ENCODE measurements around the gene RARB.

Gene RARB

GRCh38 chr3:25420147-25420546 is 7.9 kb upstream of the RARB start:
- Histone ChIP-seq H3K4me1 (ENCODE audit: low read length) (peaks cover 6% of the 10 kb centered on the region; the same call in 1 of the 2 replicates), H2AFZ (ENCODE audit: low read depth, low read length) (no peak overlapping the region), H3K27ac (ENCODE audit: low read length) (no peak overlapping the region), H3K36me3 (replicated peaks; ENCODE audit: low read depth, low read length) (no peaks in the 10 kb centered on the region), H3K4me3 (ENCODE audit: low read length) (no peak overlapping the region), H4K20me1 (ENCODE audit: insufficient read depth, low read length) (no peaks in the 10 kb centered on the region), H3K9ac (ENCODE audit: low read length) (no peak overlapping the region), H3K79me2 (ENCODE audit: low read length) (no peaks in the 10 kb centered on the region), H3K4me2 (ENCODE audit: low read length) (no peak overlapping the region), H3K27me3 (ENCODE audit: low read depth, low read length) (peaks cover 9% of the 10 kb centered on the region; the same call in 1 of the 2 replicates), H3K9me3 (ENCODE audit: insufficient read depth, low read length) (no peaks in the 10 kb centered on the region)
- TF ChIP-seq EZH2phosphoT487 (IDR thresholded peaks at IDR 0.05; ENCODE audit: low read depth) (no peak), CTCF (IDR thresholded peaks at IDR 0.05; ENCODE audit: low read depth, low read length) (no peak)

GRCh38 chr3:25420885-25421284 is 7.2 kb upstream of the RARB start:
- H3K27me3 ChIP-seq (ENCODE audit: low read depth, low read length) = peaks cover 9% of the 10 kb centered on the region; the same call in 1 of the 2 replicates
- H3K4me2 ChIP-seq (ENCODE audit: low read length) = no peak overlapping the region
- no peaks in the 10 kb centered on the region for H3K9me3 ChIP-seq (ENCODE audit: insufficient read depth, low read length)
- no peak overlapping the region for H3K9ac ChIP-seq (ENCODE audit: low read length)
- no peaks in the 10 kb centered on the region for H4K20me1 ChIP-seq (ENCODE audit: insufficient read depth, low read length)
- H3K4me1 ChIP-seq (ENCODE audit: low read length) = peaks cover 6% of the 10 kb centered on the region; the same call in 1 of the 2 replicates
- H3K79me2 ChIP-seq (ENCODE audit: low read length) = no peaks in the 10 kb centered on the region
- no peak overlapping the region for H3K4me3 ChIP-seq (ENCODE audit: low read length)
- no peak overlapping the region for H3K27ac ChIP-seq (ENCODE audit: low read length)
- no peaks in the 10 kb centered on the region for H3K36me3 ChIP-seq (replicated peaks; ENCODE audit: low read depth, low read length)
- TF ChIP-seq EZH2phosphoT487 (IDR thresholded peaks at IDR 0.05; ENCODE audit: low read depth) (no peak), CTCF (IDR thresholded peaks at IDR 0.05; ENCODE audit: low read depth, low read length) (no peak)
- no peak overlapping the region for H2AFZ ChIP-seq (ENCODE audit: low read depth, low read length)

- Histone ChIP-seq H3K36me3 (replicated peaks; ENCODE audit: low read depth, low read length) (no peaks in the 10 kb centered on the region), H3K9ac (ENCODE audit: low read length) (no peak overlapping the region), H3K4me2 (ENCODE audit: low read length) (no peak overlapping the region), H3K27me3 (ENCODE audit: low read depth, low read length) (peaks cover 9% of the 10 kb centered on the region; the same call in 1 of the 2 replicates), H3K4me3 (ENCODE audit: low read length) (no peak overlapping the region), H3K4me1 (ENCODE audit: low read length) (peaks cover 6% of the 10 kb centered on the region; the same call in 1 of the 2 replicates), H4K20me1 (ENCODE audit: insufficient read depth, low read length) (no peaks in the 10 kb centered on the region), H3K79me2 (ENCODE audit: low read length) (no peaks in the 10 kb centered on the region), H3K27ac (ENCODE audit: low read length) (no peak overlapping the region), H3K9me3 (ENCODE audit: insufficient read depth, low read length) (no peaks in the 10 kb centered on the region), H2AFZ (ENCODE audit: low read depth, low read length) (no peak overlapping the region)
- TF ChIP-seq CTCF (IDR thresholded peaks at IDR 0.05; ENCODE audit: low read depth, low read length) = no peak
- TF ChIP-seq EZH2phosphoT487 (IDR thresholded peaks at IDR 0.05; ENCODE audit: low read depth) = no peak
Measured at GRCh38 chr3:25421747-25422146, 6.3 kb upstream of the RARB start.

- Histone ChIP-seq H3K79me2 (ENCODE audit: low read length) (no peaks in the 10 kb centered on the region), H3K4me1 (ENCODE audit: low read length) (peaks cover 6% of the 10 kb centered on the region; the same call in 1 of the 2 replicates), H2AFZ (ENCODE audit: low read depth, low read length) (no peak overlapping the region), H3K36me3 (replicated peaks; ENCODE audit: low read depth, low read length) (no peaks in the 10 kb centered on the region), H3K4me2 (ENCODE audit: low read length) (no peak overlapping the region; the same call in 1 of the 2 replicates), H3K27ac (ENCODE audit: low read length) (no peak overlapping the region), H4K20me1 (ENCODE audit: insufficient read depth, low read length) (no peaks in the 10 kb centered on the region), H3K9me3 (ENCODE audit: insufficient read depth, low read length) (no peaks in the 10 kb centered on the region), H3K9ac (ENCODE audit: low read length) (no peak overlapping the region), H3K4me3 (ENCODE audit: low read length) (no peak overlapping the region), H3K27me3 (ENCODE audit: low read depth, low read length) (peaks cover 9% of the 10 kb centered on the region; the same call in 1 of the 2 replicates)
- no peak for TF ChIP-seq CTCF (IDR thresholded peaks at IDR 0.05; ENCODE audit: low read depth, low read length)
- TF ChIP-seq EZH2phosphoT487 (IDR thresholded peaks at IDR 0.05; ENCODE audit: low read depth) = no peak
Measured at GRCh38 chr3:25423780-25424588, 4.1 kb upstream of the RARB start.
